SK-N-SH (cell line): ENCODE data around the gene CACNA2D3. TPM values are rescaled to one million over a fixed set of nuclear protein-coding genes. Genes with fewer than 3 reads are reported as not detected.

ENCODE experiments used
- CTCF ChIA-PET: fragments of 300-600, 350-600 bp; formaldehyde crosslinking; extraction: SDS; loops from one replicate; lab custom pipeline; 2021; lab: Yijun Ruan, JAX
- POLR2A ChIA-PET: fragments of 350-600 bp; sonication (Branson Sonifier 250); formaldehyde crosslinking; extraction: SDS; loops from one replicate; lab custom pipeline; 2020; ENCODE audit warnings: antibody characterized with exemption, inconsistent platforms; lab: Yijun Ruan, JAX
- DNase-seq: peaks from one replicate; pipeline ENCODE4 v3.0.0; 2012
- H2AFZ ChIP-seq: fragments of 200-600 bp; sonication (generic); 2 replicates; pipeline ENCODE4 v1.8.1; 2016; ENCODE audit warnings: antibody characterized with exemption, mild to moderate bottlenecking, low read depth
- H3F3A ChIP-seq: fragments of 200-600 bp; sonication (generic); replicated peaks from 2 replicates; pipeline ENCODE3; 2016; ENCODE audit warnings: antibody characterized with exemption, mild to moderate bottlenecking; ENCODE audit not compliant: insufficient read depth
- H3K27ac ChIP-seq, 2 experiments: fragments of 200-500 bp in 1 of 2; fragments of 200-600 bp in 1 of 2; sonication (Bioruptor generic) in 1 of 2; sonication (generic), shearing (Covaris generic) in 1 of 2; 2 replicates each; pipeline versions ENCODE4 v1.5.1 to v1.6.1; 2014 to 2016; ENCODE audit warnings: low read depth in 2 of 2, inconsistent platforms in 1 of 2, low read length in 1 of 2, mild to moderate bottlenecking in 1 of 2, mixed read lengths in 1 of 2
- H3K27me3 ChIP-seq: fragments of 200-600 bp; sonication (generic), shearing (Covaris generic); 2 replicates; pipeline ENCODE4 v1.6.1; 2016; ENCODE audit warnings: mixed run types; ENCODE audit not compliant: insufficient read depth
- H3K36me3 ChIP-seq, 2 experiments: fragments of 200-500 bp in 1 of 2; fragments of 200-600 bp in 1 of 2; sonication (Bioruptor generic) in 1 of 2; sonication (generic) in 1 of 2; replicated peaks in 1 of 2; 2 replicates each; pipeline versions ENCODE3 to v1.5.1; 2014 to 2016; ENCODE audit warnings: low read length in 1 of 2, mild to moderate bottlenecking in 1 of 2; ENCODE audit not compliant: insufficient read depth in 2 of 2, control insufficient read depth in 1 of 2
- H3K4me1 ChIP-seq, 2 experiments: fragments of 200-500 bp in 1 of 2; fragments of 200-600 bp in 1 of 2; sonication (Bioruptor generic) in 1 of 2; sonication (generic), shearing (Covaris generic) in 1 of 2; 2 replicates each; pipeline versions ENCODE4 v1.5.1 to v1.6.1; 2014 to 2016; ENCODE audit warnings: low read depth in 1 of 2, low read length in 1 of 2, mixed run types in 1 of 2; ENCODE audit not compliant: insufficient read depth in 2 of 2, control insufficient read depth in 1 of 2
- H3K4me2 ChIP-seq: fragments of 200-600 bp; sonication (generic), shearing (Covaris generic); 2 replicates; pipeline ENCODE4 v1.6.1; 2017; ENCODE audit warnings: mixed run types
- H3K4me3 ChIP-seq, 2 experiments: fragments of 200-500 bp in 1 of 2; fragments of 200-600 bp in 1 of 2; sonication (Bioruptor generic) in 1 of 2; sonication (generic), shearing (Covaris generic) in 1 of 2; 2 replicates each; pipeline versions ENCODE4 v1.5.1 to v1.8.1; 2014 to 2016; ENCODE audit warnings: low read depth in 2 of 2, inconsistent platforms in 1 of 2, low read length in 1 of 2, mild to moderate bottlenecking in 1 of 2, mixed read lengths in 1 of 2, moderate library complexity in 1 of 2
- H3K79me2 ChIP-seq: fragments of 200-600 bp; sonication (generic); 2 replicates; pipeline ENCODE4 v1.8.1; 2017; ENCODE audit warnings: mild to moderate bottlenecking; ENCODE audit not compliant: insufficient read depth
- H3K9ac ChIP-seq: fragments of 200-600 bp; sonication (generic); 2 replicates; pipeline ENCODE4 v1.6.1; 2017; ENCODE audit warnings: mixed run types
- H3K9me2 ChIP-seq: fragments of 200-600 bp; sonication (generic); 2 replicates; pipeline ENCODE4 v1.6.1; 2017; ENCODE audit warnings: mixed run types
- H3K9me3 ChIP-seq: fragments of 200-600 bp; sonication (generic); 2 replicates; pipeline ENCODE4 v1.6.1; 2017; ENCODE audit warnings: mixed run types, mild to moderate bottlenecking, moderate library complexity
- H4K20me1 ChIP-seq: fragments of 200-600 bp; sonication (generic); 2 replicates; pipeline ENCODE4 v1.6.1; 2017; ENCODE audit warnings: mild to moderate bottlenecking, mixed run types; ENCODE audit not compliant: insufficient read depth
- CTCF ChIP-seq: fragments of 200-600 bp; sonication (generic); IDR thresholded peaks from 2 replicates; pipeline ENCODE4 v1.6.1; 2017; ENCODE audit warnings: antibody characterized with exemption, mild to moderate bottlenecking, moderate library complexity
- EP300 ChIP-seq, 2 experiments: IDR thresholded peaks; 2 replicates each; pipeline versions ENCODE4 v1.4.0 to v1.6.1; 2012; ENCODE audit warnings: borderline replicate concordance in 1 of 2, low read depth in 1 of 2, low read length in 1 of 2
- FOXJ3 ChIP-seq: sonication (generic); formaldehyde crosslinking; IDR thresholded peaks from 2 replicates; pipeline ENCODE4 v1.5.1; 2020; ENCODE audit warnings: mild to moderate bottlenecking, missing genetic modification reagents
- GABPA ChIP-seq: IDR thresholded peaks from 2 replicates; pipeline ENCODE4 v1.4.0; 2012; ENCODE audit warnings: low read depth, mild to moderate bottlenecking
- GATA2 ChIP-seq: sonication (generic); formaldehyde crosslinking; IDR thresholded peaks from 2 replicates; pipeline ENCODE4 v1.5.0; 2020; ENCODE audit warnings: mild to moderate bottlenecking, missing genetic modification reagents
- IRF3 ChIP-seq: fragments of 150-350 bp; IDR thresholded peaks from 2 replicates; pipeline ENCODE4 v1.6.1; 2016; ENCODE audit warnings: mild to moderate bottlenecking, low read depth, low read length
- MEF2A ChIP-seq: IDR thresholded peaks from 2 replicates; pipeline ENCODE4 v1.4.0; 2012; ENCODE audit warnings: low read depth, borderline replicate concordance
- MXI1 ChIP-seq: IDR thresholded peaks from 2 replicates; pipeline ENCODE4 v1.6.1; 2012; ENCODE audit warnings: mild to moderate bottlenecking, low read depth, low read length, improper control_type of control experiment
- NFIC ChIP-seq: IDR thresholded peaks from 2 replicates; pipeline ENCODE4 v1.4.0; 2012; ENCODE audit warnings: borderline replicate concordance
- NRF1 ChIP-seq: IDR thresholded peaks from 2 replicates; pipeline ENCODE4 v1.6.1; 2012; ENCODE audit warnings: low read depth, mild to moderate bottlenecking, low read length
- PBX3 ChIP-seq: IDR thresholded peaks from 2 replicates; pipeline ENCODE4; 2012
- RCOR1 ChIP-seq: fragments of 150-350 bp; IDR thresholded peaks from 2 replicates; pipeline ENCODE4 v1.6.1; 2017; ENCODE audit warnings: antibody characterized with exemption, low read length
- REST ChIP-seq: IDR thresholded peaks from 2 replicates; pipeline ENCODE4 v1.6.1; 2012; ENCODE audit warnings: mild to moderate bottlenecking, low read depth, low read length, moderate library complexity
- SIN3A ChIP-seq: IDR thresholded peaks from 2 replicates; pipeline ENCODE4 v1.6.1; 2012; ENCODE audit warnings: low read depth, mild to moderate bottlenecking, low read length, moderate library complexity, borderline replicate concordance
- SMC3 ChIP-seq: IDR thresholded peaks from 2 replicates; pipeline ENCODE4 v1.6.1; 2012; ENCODE audit warnings: low read depth, low read length, improper control_type of control experiment
- TEAD4 ChIP-seq: IDR thresholded peaks from 2 replicates; pipeline ENCODE4 v1.4.0; 2012; ENCODE audit warnings: mild to moderate bottlenecking, borderline replicate concordance; ENCODE audit not compliant: insufficient read depth
- USF1 ChIP-seq: IDR thresholded peaks from 2 replicates; pipeline ENCODE4 v1.4.0; 2012; ENCODE audit warnings: low read depth, borderline replicate concordance
- USF2 ChIP-seq: fragments of 150-350 bp; IDR thresholded peaks from 2 replicates; pipeline ENCODE4 v1.6.1; 2017; ENCODE audit warnings: antibody characterized with exemption, low read length, low read depth, borderline replicate concordance
- polyA plus RNA-seq, 3 experiments: library from polyadenylated mRNA; depleted of rRNA; stranded (reverse); fragments of >200 nt; gene quantifications; 2 replicates each; pipeline ENCODE4 v1.2.3, GENCODE V29; 2012

CACNA2D3 gene
- polyA plus RNA-seq, 1 of the 3 experiments (the other 2 are of a cell fraction), result 0.15 TPM

- DNase-seq, result no peak
- no peak overlapping the region for H3K4me3 ChIP-seq
- H3F3A ChIP-seq, result no peaks in the 10 kb centered on the region
- no peaks in the 10 kb centered on the region for H4K20me1 ChIP-seq
- no peak overlapping the region for H3K27ac ChIP-seq
- no peaks in the 10 kb centered on the region for H3K9me2 ChIP-seq
- H3K4me1 ChIP-seq, result no peaks in the 10 kb centered on the region
- no peak overlapping the region for H3K4me2 ChIP-seq
- no peaks in the 10 kb centered on the region for H3K27me3 ChIP-seq
- no peaks in the 10 kb centered on the region for H3K9me3 ChIP-seq
- ChIA-PET CTCF (no interaction called here), POLR2A (no interaction called here)
- H3K9ac ChIP-seq, result no peak overlapping the region
- H2AFZ ChIP-seq, result no peak overlapping the region
- TF ChIP-seq SMC3, result no peak
- TF ChIP-seq USF2, result no peak
- no peak for TF ChIP-seq TEAD4
- TF ChIP-seq RCOR1, result no peak
- TF ChIP-seq NRF1, result no peak
- TF ChIP-seq SIN3A, result no peak
- TF ChIP-seq CTCF, result no peak
- no peak for TF ChIP-seq USF1
- TF ChIP-seq GABPA, result no peak
- TF ChIP-seq REST, result no peak
- no peak for TF ChIP-seq MXI1
- TF ChIP-seq PBX3, result no peak
- TF ChIP-seq IRF3, result no peak
- TF ChIP-seq NFIC, result no peak
- TF ChIP-seq GATA2 (CRISPR knock-in tag), result no peak
- TF ChIP-seq MEF2A, result no peak
- no peak for TF ChIP-seq EP300 (IDR thresholded peaks at IDR 0.05; ENCODE audit: borderline replicate concordance in 1 of 2, low read depth in 1 of 2, low read length in 1 of 2)
- no peak for TF ChIP-seq FOXJ3 (CRISPR knock-in tag)
- H3K36me3 ChIP-seq, result no peaks in the 10 kb centered on the region
- no peaks in the 10 kb centered on the region for H3K79me2 ChIP-seq
Observed at GRCh38 chr3:54476891-54477290, 354.5 kb downstream of the CACNA2D3 start.
